ENCODE measurements around the gene CBLC. TPM values are rescaled to one million over a fixed set of nuclear protein-coding genes. Genes with fewer than 3 reads are reported as not detected.

CBLC gene
- total RNA-seq, 1 donor from 2014 or later = not detected

DNA sequence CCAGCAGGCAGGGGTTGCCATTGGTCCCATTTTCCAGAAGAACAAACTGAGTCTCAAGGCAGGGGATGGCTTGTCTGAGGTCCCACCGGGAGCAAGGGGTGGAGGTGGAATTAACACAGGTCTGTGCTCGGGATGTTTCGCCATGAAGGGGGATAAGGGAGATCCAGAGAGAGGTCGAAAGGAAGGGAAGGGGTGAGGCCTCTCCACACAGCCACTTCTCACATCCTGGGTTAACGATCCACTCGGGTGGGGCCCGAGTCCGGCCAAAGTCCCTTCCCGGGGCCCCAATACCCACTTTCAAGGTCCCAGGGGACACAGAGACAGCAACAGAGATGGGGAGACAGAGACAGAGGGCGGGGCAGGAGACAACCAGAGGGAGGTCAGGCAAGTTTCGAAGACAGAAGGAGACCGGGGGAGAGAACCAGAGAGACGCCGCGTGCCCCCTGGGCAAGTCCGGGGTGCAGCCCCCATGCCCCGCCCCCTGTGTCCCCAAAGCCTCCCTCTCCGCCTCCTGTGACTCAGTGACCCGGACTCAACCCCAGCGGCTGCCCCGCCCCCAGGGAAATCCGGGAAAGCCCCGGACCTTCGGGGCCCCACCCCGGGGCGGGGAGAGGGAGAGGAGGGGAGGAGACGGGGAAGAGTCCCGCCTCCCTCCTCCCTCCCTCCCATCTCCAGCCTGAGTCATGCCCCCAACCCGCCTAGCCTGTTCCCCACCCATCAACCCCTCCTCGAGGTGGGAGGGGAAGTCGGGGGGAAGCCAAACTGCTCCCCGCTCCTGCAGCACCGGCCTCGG, 30.5 kb upstream of the CBLC start:
- Mint-ChIP-seq H3K36me3 (ENCODE audit: unreplicated experiment) (no peaks in the 10 kb centered on the region), H3K4me1 (ENCODE audit: unreplicated experiment) (peaks cover 65% of the 10 kb centered on the region), H3K27ac (ENCODE audit: unreplicated experiment) (peak overlapping the region; percentile 97), H3K9me3 (ENCODE audit: unreplicated experiment) (no peaks in the 10 kb centered on the region), H3K4me3 (ENCODE audit: unreplicated experiment) (peak overlapping the region; percentile 84), H3K27me3 (ENCODE audit: unreplicated experiment) (no peaks in the 10 kb centered on the region)
- TF ChIP-seq, protein P1, sequence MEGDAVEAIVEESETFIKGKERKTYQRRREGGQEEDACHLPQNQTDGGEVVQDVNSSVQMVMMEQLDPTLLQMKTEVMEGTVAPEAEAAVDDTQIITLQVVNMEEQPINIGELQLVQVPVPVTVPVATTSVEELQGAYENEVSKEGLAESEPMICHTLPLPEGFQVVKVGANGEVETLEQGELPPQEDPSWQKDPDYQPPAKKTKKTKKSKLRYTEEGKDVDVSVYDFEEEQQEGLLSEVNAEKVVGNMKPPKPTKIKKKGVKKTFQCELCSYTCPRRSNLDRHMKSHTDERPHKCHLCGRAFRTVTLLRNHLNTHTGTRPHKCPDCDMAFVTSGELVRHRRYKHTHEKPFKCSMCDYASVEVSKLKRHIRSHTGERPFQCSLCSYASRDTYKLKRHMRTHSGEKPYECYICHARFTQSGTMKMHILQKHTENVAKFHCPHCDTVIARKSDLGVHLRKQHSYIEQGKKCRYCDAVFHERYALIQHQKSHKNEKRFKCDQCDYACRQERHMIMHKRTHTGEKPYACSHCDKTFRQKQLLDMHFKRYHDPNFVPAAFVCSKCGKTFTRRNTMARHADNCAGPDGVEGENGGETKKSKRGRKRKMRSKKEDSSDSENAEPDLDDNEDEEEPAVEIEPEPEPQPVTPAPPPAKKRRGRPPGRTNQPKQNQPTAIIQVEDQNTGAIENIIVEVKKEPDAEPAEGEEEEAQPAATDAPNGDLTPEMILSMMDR (IDR thresholded peaks at IDR 0.05) = no peak
- peak; percentile 95 for DNase-seq (ENCODE audit: extremely low spot score, unreplicated experiment)

DNA sequence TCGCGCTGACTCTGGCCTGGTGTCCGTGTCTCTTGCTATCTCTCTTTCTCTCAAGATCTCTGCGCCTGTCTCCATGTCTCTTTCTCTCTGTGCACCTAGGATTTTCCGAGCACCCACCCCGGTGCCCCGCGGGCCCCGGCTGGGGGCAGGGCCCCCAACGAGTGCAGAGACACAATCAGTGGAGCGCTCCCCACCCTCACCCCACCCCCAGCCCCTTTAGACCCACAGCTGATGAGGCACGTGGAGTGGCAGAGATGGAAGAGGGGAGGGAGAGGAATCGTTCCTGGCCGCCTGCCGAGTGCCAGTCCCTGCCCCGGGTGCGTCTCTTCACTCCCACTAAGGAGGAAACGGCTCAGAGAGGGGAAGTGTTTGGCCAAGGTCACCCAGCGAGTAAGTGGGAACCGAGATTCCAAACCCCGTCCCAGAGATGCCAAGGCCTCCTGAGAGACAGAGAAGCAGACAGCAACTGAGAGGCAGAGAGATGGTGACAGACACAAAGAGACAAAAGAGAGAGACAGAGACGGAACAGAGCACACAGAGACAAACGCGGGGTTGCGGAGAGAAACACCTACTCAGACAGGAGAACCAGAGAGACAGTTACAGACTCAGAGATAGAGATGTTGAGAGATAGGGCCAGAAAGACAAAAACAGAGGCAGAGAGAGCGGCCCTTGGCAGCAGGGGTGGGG, 29.8 kb upstream of the CBLC start:
- Mint-ChIP-seq H3K27ac (ENCODE audit: unreplicated experiment) (peak overlapping the region; percentile 97), H3K4me1 (ENCODE audit: unreplicated experiment) (peaks cover 65% of the 10 kb centered on the region), H3K4me3 (ENCODE audit: unreplicated experiment) (peak overlapping the region; percentile 84), H3K27me3 (ENCODE audit: unreplicated experiment) (no peaks in the 10 kb centered on the region), H3K9me3 (ENCODE audit: unreplicated experiment) (no peaks in the 10 kb centered on the region), H3K36me3 (ENCODE audit: unreplicated experiment) (peaks cover 5% of the 10 kb centered on the region)
- TF ChIP-seq, protein P1 (IDR thresholded peaks at IDR 0.05) = no peak
- DNase-seq (ENCODE audit: extremely low spot score, unreplicated experiment) = peak; percentile 87

DNA sequence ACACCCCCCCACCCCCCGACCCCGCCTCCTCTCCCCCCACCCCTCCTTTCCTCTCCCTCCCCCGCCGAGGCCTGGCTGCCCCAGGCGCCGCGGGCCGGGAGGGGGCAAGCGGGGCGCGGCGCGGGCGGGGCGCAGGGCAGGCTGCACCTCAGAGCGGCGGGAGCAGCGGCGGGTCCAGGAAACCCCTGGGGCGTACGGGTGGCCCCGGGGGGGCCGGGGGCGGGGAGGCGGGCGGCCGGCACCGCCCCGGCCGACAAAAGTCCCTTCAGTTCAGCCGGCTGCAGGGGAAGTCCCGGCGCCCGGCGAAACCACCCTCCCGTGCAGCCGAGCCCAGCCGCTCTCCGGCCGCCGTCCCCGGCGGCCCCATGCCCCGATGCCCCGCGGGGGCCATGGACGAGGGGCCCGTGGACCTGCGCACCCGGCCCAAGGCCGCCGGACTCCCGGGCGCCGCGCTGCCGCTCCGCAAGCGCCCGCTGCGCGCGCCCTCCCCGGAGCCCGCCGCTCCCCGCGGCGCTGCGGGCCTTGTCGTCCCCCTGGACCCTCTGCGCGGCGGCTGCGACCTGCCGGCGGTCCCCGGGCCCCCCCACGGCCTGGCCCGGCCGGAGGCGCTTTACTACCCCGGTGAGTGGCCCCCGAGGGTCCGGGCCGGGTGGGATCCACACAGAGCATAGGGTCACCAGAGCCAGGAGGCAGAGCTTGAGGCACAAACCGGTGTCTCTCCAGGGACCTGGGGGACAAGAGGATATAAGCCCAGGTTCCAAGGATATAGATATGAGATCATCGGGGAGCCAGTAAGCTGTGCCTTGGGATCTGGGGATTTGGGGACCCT, 29.1 kb upstream of the CBLC start, which contains the start of gene BCL3:
BCL3 (plus strand) TSS at position 283 of the 829 bp plus-strand sequence; CDS start at position 366, 83 bp downstream.
- TF ChIP-seq, protein P1 (IDR thresholded peaks at IDR 0.05) = no peak
- Mint-ChIP-seq H3K27me3 (ENCODE audit: unreplicated experiment) (no peaks in the 10 kb centered on the region), H3K9me3 (ENCODE audit: unreplicated experiment) (no peaks in the 10 kb centered on the region), H3K4me3 (ENCODE audit: unreplicated experiment) (peak within 1 kb of the TSS; percentile 84), H3K4me1 (ENCODE audit: unreplicated experiment) (peaks cover 66% of the 10 kb centered on the region), H3K27ac (ENCODE audit: unreplicated experiment) (peak within 1 kb of the TSS; percentile 97), H3K36me3 (ENCODE audit: unreplicated experiment) (peaks cover 5% of the 10 kb centered on the region)
- no peak for DNase-seq (ENCODE audit: extremely low spot score, unreplicated experiment)

DNA sequence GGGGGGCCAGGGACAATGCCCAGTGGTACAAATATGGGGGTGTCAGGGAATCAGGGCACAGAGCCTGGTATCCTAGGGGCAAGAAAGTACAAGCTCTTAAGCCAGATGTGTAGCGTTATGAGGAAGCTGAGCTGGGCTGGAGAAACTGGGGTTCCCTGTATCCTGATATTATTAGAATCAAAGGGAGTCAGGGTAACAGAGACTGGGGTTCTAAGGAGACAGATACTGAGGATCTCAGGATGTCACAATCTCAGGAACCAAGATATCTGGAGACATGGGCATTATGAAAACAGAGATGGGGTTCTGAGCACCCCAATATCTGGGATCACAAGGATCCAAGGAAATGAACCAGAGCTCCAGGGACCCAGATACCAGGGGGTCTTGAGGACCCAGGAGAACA, 28.4 kb upstream of the CBLC start:
- Mint-ChIP-seq H3K27ac (ENCODE audit: unreplicated experiment) (peak overlapping the region; percentile 68), H3K4me1 (ENCODE audit: unreplicated experiment) (peaks cover 72% of the 10 kb centered on the region), H3K9me3 (ENCODE audit: unreplicated experiment) (no peaks in the 10 kb centered on the region), H3K4me3 (ENCODE audit: unreplicated experiment) (peak overlapping the region; percentile 77), H3K27me3 (ENCODE audit: unreplicated experiment) (no peaks in the 10 kb centered on the region), H3K36me3 (ENCODE audit: unreplicated experiment) (peaks cover 5% of the 10 kb centered on the region)
- TF ChIP-seq, protein P1 (IDR thresholded peaks at IDR 0.05) = no peak
- DNase-seq (ENCODE audit: extremely low spot score, unreplicated experiment) = no peak
